Measurements from ENCODE around the gene NTSR1.
A peak's percentile ranks its signal among the peaks of the same experiment; 100 is the strongest.

The NTSR1 gene

GRCh38 chr20:62792182-62792939 lies 83.7 kb downstream of the NTSR1 start:
- no peak for DNase-seq

- DNase-seq: no peak
Measured at GRCh38 chr20:62792940-62793756, 84.5 kb downstream of the NTSR1 start.

- no peak for DNase-seq
Measured at GRCh38 chr20:62793757-62794006, 85.0 kb downstream of the NTSR1 start.

- peak; percentile 94 to 97 for DNase-seq
Measured at GRCh38 chr20:62794007-62794724, 85.5 kb downstream of the NTSR1 start.

GRCh38 chr20:62795023-62795761 lies 86.6 kb downstream of the NTSR1 start:
- peak; percentile 60 to 66 for DNase-seq

- DNase-seq: no peak
Measured at GRCh38 chr20:62796699-62797491, 88.3 kb downstream of the NTSR1 start.

GRCh38 chr20:62797671-62798532 lies 89.3 kb downstream of the NTSR1 start:
- DNase-seq: no peak

- no peak for DNase-seq
Measured at GRCh38 chr20:62799036-62799435, 90.4 kb downstream of the NTSR1 start.

- no peak for DNase-seq
Measured at GRCh38 chr20:62799459-62799858, 90.8 kb downstream of the NTSR1 start.

GRCh38 chr20:62799873-62800272 lies 91.2 kb downstream of the NTSR1 start:
- no peak for DNase-seq

- DNase-seq: no peak
Measured at GRCh38 chr20:62800314-62801259, 92.0 kb downstream of the NTSR1 start.

- no peak for DNase-seq
Measured at GRCh38 chr20:62801284-62802010, 92.8 kb downstream of the NTSR1 start.

GRCh38 chr20:62802026-62802712 lies 93.5 kb downstream of the NTSR1 start:
- no peak for DNase-seq

- DNase-seq: no peak
Measured at GRCh38 chr20:62804021-62804626, 95.5 kb downstream of the NTSR1 start.

GRCh38 chr20:62804627-62805154 lies 96.1 kb downstream of the NTSR1 start, which contains the start of gene OGFR:
Gene OGFR (plus strand): TSS chr20:62804835. CDS start chr20:62804860, 25 bp downstream.
- DNase-seq: peak; percentile 60 to 62

GRCh38 chr20:62805155-62805710 lies 96.6 kb downstream of the NTSR1 start:
- DNase-seq: no peak

- DNase-seq: no peak
Measured at GRCh38 chr20:62805711-62806382, 97.2 kb downstream of the NTSR1 start.

Data from stimulated activated CD4-positive, alpha-beta T cell treated with anti-CD3 and anti-CD28 coated beads, Interleukin-2, amount 100 ng/mL, for 48 hours (primary cell).